Muscle of arm (tissue), 12 donors: ENCODE results near the gene DNM2. TPM values are rescaled to one million over a fixed set of nuclear protein-coding genes. Genes with fewer than 3 reads are reported as not detected.

ENCODE experiments used
- DNase-seq: peaks from one replicate; pipeline ENCODE4 v3.0.0-alpha.2; 2013
- polyA plus RNA-seq, 12 donors: library from polyadenylated mRNA; unstranded; fragments of 120-200 nt; gene quantifications; one replicate each; pipeline ENCODE4 v1.2.1, GENCODE V29; 2013; ENCODE audit not compliant: insufficient read length in 12 of 12

DNM2 gene
- polyA plus RNA-seq, 12 donors: 52.4 to 101 (median 74.4) TPM; not detected in 1

GRCh38 chr19:10769533-10770491 lies 51.9 kb downstream of the DNM2 start:
- no peak for DNase-seq

- DNase-seq: no peak
Observed at GRCh38 chr19:10773969-10774368, 56.1 kb downstream of the DNM2 start.

- DNase-seq: no peak
Observed at GRCh38 chr19:10774893-10775292, 57.0 kb downstream of the DNM2 start.

GRCh38 chr19:10776900-10777650 lies 59.2 kb downstream of the DNM2 start:
- DNase-seq: no peak

- no peak for DNase-seq
Observed at GRCh38 chr19:10780368-10780767, 62.5 kb downstream of the DNM2 start.

GRCh38 chr19:10782795-10783194 lies 64.9 kb downstream of the DNM2 start:
- DNase-seq: no peak

GRCh38 chr19:10784257-10784656 lies 66.4 kb downstream of the DNM2 start:
- DNase-seq: no peak

- DNase-seq: no peak
Observed at GRCh38 chr19:10788146-10788545, 70.3 kb downstream of the DNM2 start.

- DNase-seq: no peak
Observed at GRCh38 chr19:10789866-10790265, 72.0 kb downstream of the DNM2 start.

GRCh38 chr19:10796653-10797052 lies 78.8 kb downstream of the DNM2 start:
- DNase-seq: no peak

- no peak for DNase-seq
Observed at GRCh38 chr19:10797078-10797477, 79.2 kb downstream of the DNM2 start.

GRCh38 chr19:10797541-10798256 lies 79.8 kb downstream of the DNM2 start:
- no peak for DNase-seq

- no peak for DNase-seq
Observed at GRCh38 chr19:10800488-10800887, 82.6 kb downstream of the DNM2 start.

- DNase-seq: no peak
Observed at GRCh38 chr19:10802479-10802878, 84.6 kb downstream of the DNM2 start.

GRCh38 chr19:10803252-10803651 lies 85.4 kb downstream of the DNM2 start:
- no peak for DNase-seq

- no peak for DNase-seq
Observed at GRCh38 chr19:10805065-10805757, 87.3 kb downstream of the DNM2 start.

GRCh38 chr19:10805758-10806247 lies 87.9 kb downstream of the DNM2 start:
- DNase-seq: no peak

- no peak for DNase-seq
Observed at GRCh38 chr19:10808937-10809649, 91.2 kb downstream of the DNM2 start.

- DNase-seq: no peak
Observed at GRCh38 chr19:10809651-10810285, 91.9 kb downstream of the DNM2 start.
